Measurements from ENCODE around the gene CHPF2.

CHPF2 gene

DNA sequence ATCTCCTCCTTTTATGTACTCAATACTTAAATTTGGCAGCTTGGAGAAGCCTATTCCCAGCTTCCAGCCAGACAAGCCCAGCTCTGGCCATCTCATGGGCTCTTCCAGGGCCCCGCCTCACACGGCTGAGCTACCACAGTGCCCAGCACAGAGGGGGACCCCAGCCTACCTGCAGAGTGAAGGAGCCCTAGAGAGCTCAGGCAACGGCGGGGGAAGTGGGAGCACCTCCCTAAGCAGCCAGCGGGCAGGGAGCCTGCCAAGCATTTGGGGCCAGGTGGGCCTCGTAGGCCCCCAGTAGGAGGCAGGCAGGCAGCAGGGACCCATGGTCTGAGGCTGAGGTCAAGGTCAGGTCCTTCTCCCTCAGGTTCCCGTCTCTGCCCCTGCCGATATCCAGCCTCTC lies 45.3 kb downstream of the CHPF2 start:
- no peak for DNase-seq (ENCODE audit: low spot score)
- TF ChIP-seq CTCF (IDR thresholded peaks at IDR 0.05; ENCODE audit: extremely low read depth, missing control alignments), result no peak

DNA sequence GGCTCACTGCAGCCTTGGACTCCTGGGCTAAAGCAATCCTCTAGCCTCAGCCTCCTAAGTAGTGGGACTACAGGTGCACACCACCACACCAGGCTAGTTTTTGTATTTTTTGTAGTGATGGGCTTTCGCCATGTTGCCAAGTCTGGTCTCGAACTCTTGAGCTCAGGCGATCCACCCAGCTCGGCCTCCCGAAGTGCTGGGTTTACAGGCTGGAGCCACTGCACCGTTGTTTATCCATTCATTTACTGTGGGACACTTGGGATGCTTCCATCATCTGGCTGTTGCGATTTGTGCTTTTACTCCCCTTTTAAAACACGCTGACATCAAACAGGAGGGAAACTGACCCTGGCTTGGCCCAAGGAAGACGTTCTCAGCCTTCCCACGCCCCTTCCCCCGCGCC lies 46.7 kb downstream of the CHPF2 start:
- DNase-seq (ENCODE audit: low spot score), result no peak
- TF ChIP-seq CTCF (IDR thresholded peaks at IDR 0.05; ENCODE audit: extremely low read depth, missing control alignments), result no peak

GRCh38 chr7:151279868-151280267 lies 47.6 kb downstream of the CHPF2 start:
- no peak for TF ChIP-seq CTCF (IDR thresholded peaks at IDR 0.05; ENCODE audit: extremely low read depth, missing control alignments)
- DNase-seq (ENCODE audit: low spot score), result no peak

DNA sequence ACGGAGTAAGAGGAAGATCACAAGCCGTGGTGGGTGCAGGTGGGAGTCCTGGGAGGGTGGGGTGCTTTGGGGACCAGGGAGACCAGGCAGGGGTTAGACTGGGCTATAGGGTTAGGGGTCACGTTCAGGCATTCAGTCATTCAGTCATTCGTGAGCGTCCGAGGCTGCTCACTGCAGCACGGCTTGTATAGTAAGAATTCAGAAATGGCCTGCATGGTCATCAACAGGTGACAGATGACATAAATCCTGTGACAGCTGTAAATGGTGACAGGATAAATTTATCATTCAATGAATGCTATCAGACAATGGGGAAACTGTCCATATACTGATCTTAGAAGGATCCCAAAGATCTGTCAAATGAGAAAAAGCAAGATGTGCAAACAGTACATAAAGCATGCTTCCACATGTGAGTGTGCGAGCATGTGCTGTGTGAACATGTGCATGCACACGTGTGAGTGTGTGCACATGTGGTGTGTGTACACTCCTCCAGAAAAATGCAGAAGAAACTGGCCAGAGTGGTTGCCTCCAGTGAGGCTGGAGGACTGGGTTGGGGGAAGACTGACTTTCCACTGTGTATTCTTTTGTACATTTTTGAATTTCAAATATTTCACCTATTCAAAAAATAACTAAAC lies 48.2 kb downstream of the CHPF2 start:
- DNase-seq (ENCODE audit: low spot score), result no peak
- no peak for TF ChIP-seq CTCF (IDR thresholded peaks at IDR 0.05; ENCODE audit: extremely low read depth, missing control alignments)

GRCh38 chr7:151281686-151282085 lies 49.4 kb downstream of the CHPF2 start:
- no peak for DNase-seq (ENCODE audit: low spot score)
- TF ChIP-seq CTCF (IDR thresholded peaks at IDR 0.05; ENCODE audit: extremely low read depth, missing control alignments), result no peak

DNA sequence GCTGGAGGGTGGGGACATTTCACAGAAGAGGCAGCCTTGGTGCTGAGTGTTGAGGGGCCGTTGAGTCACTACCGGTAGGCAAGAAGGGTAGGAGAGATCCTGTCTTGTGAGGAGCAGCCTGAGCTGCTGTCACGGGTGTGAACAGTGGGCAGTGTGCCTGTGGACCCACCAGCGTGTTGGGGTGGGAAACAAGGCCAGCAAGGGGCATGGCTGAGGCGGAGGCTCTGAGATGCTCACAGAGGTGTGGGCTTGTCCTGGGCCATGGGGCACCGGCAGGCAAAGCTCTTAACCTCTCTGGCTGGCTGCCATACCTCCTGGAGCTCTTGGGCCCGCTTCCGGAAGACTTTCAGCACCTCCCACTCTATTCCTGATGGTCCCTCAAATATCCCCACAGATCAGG lies 49.8 kb downstream of the CHPF2 start:
- TF ChIP-seq CTCF (IDR thresholded peaks at IDR 0.05; ENCODE audit: extremely low read depth, missing control alignments), result no peak

DNA sequence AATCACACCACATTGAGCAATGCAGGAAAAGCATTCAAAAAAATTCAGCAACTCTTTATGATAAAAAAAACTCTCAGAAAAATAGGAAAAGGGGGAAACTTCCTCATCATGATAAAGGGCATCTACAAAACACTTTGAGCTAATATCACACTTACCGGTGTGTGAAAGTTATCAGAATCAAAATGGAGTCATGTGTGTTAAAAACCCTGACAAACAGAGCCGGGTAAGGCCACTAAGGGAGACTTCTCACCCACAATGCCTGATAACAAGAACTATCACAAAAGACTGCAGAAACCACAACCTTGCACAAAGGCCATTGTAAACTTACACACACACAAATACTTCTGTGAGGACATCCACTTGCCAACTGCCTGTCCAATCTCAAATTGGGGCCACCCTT lies 51.0 kb downstream of the CHPF2 start:
- DNase-seq (ENCODE audit: low spot score), result no peak

More for the DNA sequence above, 49.8 kb downstream of the CHPF2 start:
- DNase-seq (ENCODE audit: low spot score), result no peak

More for the DNA sequence above, 51.0 kb downstream of the CHPF2 start:
- no peak for TF ChIP-seq CTCF (IDR thresholded peaks at IDR 0.05; ENCODE audit: extremely low read depth, missing control alignments)

Data from GM20000 (cell line).